Right kidney (tissue), 1 donor: ENCODE results near the gene SGPL1.
"Not testable (repeated sequence)": the region's sequence is repeated elsewhere in the genome, so short reads cannot be mapped to it uniquely, and the experiment has no call there.

ENCODE experiments used
- DNase-seq: peaks from one replicate; pipeline ENCODE4 v3.0.0-alpha.2; 2016

Gene SGPL1

DNA sequence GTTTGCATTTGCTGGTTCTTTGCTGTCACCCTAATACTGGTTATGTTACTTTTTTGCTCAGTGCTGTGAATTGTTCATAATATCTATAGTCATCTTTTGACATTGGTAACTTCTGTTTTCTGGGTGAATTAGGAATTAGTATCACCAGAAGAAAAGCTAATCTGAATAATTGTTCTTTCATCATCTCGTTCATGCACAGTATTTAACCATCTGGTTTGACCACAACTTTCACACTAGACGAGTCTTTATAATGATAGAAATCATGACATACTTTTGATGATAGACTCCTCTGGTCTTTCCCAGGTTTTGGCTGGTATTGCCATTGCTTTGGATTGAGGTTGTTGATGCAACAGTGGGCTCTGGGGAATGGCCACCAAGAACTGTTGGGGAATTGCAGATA, 25.1 kb downstream of the SGPL1 start:
- DNase-seq = no peak

- no peak for DNase-seq
Observed at GRCh38 chr10:70843333-70843732, 27.6 kb downstream of the SGPL1 start.

GRCh38 chr10:70843776-70844489, 28.2 kb downstream of the SGPL1 start:
- DNase-seq = no peak

- no peak for DNase-seq
Observed at GRCh38 chr10:70845256-70845655, 29.5 kb downstream of the SGPL1 start.

- DNase-seq = no peak
Observed at GRCh38 chr10:70845816-70846215, 30.1 kb downstream of the SGPL1 start.

DNA sequence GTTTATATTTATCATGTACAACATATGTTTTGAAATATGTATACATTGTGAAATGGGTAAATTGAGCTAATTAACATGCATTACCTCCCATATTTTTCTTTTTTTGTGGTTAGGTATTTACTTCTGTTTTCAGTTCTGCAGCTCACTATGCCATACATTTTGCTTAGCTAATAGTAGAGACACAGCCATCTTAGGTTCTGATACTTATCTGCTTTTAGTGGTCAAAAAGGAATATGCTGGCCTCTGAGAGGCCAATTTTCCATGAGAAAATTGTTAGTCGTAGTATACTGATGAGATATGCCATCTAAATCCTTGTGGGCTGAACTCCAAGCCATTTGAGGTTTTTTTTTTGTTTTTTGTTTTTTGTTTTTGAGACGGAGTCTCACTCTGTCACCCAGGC, 31.0 kb downstream of the SGPL1 start:
- no peak for DNase-seq

- DNase-seq = no peak
Observed at GRCh38 chr10:70847659-70848360, 32.1 kb downstream of the SGPL1 start.

DNA sequence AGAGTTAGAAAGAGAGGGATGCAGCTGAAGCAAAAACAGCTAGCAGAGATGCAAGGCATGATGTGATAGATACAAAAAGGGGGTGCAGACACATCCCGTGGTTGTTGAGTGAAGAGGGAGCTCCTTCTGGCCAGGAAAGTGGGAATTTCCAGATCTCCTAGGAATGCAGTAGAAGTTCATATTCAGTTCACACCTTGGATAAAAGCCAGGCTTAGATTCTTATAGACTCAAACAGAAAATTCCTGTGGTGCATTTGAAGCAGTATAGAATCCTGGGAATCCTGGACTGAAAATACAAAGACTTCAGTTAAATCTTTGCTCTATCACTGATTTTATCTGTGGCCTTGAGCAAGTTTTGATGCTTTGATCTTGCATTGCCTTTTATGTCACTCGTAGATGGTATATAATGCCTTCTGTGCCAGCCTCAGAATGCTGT, 33.9 kb downstream of the SGPL1 start:
- no peak for DNase-seq

DNA sequence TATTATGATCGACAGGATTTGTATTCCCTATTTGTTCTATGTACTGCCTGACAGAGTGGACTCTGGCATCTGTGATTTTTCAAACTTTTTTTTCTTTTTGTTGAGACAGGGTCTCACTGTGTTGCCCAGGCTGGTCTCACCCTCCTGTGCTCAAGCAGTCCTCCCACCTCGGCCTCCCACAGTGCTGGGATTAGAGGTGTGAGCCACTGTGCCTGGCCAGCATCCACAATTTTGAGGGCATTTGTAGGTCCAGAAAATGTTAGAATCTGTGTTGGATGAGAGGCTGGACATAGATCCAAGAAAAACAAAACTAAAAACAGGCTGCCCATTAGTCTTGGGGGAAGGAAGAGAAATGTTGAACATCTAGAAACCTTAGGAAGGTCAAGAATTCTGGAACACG, 34.3 kb downstream of the SGPL1 start:
- no peak for DNase-seq

- no peak for DNase-seq
Observed at GRCh38 chr10:70851597-70852475, 36.1 kb downstream of the SGPL1 start.

DNA sequence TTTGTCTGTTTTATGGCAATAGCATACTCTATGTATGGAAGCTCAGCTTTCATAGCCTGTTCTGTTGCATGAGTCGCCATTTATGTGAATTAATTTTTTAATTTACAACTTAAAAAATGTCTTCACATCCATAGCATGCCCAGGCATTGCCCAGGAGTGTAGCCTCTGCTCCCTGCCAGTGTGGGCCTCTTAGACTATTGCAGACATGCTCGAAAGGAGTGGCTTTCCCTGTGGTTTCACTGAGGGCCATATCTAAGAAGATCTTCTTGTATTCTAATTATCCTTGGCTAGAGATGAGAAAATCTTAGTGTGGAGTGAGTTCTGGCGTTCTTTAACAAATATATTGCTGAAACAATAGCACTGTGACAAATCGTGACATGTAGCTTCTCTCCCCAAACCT, 37.3 kb downstream of the SGPL1 start:
- DNase-seq = no peak

- DNase-seq = no peak
Observed at GRCh38 chr10:70853457-70853856, 37.7 kb downstream of the SGPL1 start.

GRCh38 chr10:70856454-70856853, 40.7 kb downstream of the SGPL1 start:
- no peak for DNase-seq

GRCh38 chr10:70858759-70859158, 43.0 kb downstream of the SGPL1 start:
- DNase-seq = no peak

DNA sequence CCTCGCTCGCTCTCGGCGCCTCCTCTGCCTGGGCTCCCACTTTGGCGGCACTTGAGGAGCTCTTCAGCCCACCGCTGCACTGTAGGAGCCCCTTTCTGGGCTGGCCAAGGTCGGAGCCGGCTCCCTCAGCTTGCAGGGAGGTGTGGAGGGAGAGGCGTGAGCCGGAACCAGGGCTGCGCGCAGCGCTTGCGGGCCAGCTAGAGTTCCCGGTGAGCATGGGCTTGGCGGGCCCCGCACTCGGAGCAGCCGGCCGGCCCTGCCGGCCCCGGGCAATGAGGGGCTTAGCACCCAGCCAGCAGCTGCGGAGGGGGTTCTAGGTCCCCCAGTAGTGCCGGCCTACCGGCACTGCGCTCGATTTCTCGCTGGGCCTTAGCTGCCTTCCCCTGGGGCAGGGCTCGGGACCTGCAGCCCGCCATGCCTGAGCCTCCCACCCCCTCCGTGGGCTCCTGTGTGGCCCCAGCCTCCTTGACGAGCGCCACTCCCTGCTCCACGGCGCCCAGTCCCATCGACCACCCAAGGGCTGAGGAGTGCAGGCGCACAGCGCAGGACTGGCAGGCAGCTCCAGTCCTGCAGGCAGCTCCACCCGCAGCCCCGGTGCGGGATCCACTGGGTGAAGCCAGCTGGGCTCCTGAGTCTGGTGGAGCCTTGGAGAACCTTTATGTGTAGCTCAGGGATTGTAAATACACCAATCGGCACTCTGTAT, 45.9 kb downstream of the SGPL1 start:
- DNase-seq = not testable (repeated sequence)

GRCh38 chr10:70863470-70864160, 47.9 kb downstream of the SGPL1 start:
- no peak for DNase-seq

- no peak for DNase-seq
Observed at GRCh38 chr10:70864935-70865334, 49.2 kb downstream of the SGPL1 start.

DNA sequence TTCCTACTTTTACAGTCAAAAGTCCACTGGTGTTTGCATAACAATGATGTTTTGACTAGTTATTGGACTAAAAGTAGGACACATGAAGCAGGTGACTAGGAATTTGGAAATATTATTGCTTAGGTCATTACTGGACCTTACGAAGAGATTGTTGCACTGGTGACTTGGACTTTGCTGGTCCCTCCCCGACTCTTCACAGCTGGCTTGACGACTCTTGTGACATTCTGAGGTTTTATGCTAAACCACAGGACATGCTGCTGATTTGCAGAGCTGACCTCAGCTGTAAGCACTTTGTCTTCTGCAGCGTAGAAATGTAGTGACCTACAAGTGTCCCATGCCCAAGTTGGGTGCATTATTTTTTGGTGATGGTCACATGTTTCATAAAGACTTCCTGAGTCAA, 50.7 kb downstream of the SGPL1 start:
- DNase-seq = no peak

GRCh38 chr10:70872291-70872690, 56.5 kb downstream of the SGPL1 start:
- DNase-seq = no peak

DNA sequence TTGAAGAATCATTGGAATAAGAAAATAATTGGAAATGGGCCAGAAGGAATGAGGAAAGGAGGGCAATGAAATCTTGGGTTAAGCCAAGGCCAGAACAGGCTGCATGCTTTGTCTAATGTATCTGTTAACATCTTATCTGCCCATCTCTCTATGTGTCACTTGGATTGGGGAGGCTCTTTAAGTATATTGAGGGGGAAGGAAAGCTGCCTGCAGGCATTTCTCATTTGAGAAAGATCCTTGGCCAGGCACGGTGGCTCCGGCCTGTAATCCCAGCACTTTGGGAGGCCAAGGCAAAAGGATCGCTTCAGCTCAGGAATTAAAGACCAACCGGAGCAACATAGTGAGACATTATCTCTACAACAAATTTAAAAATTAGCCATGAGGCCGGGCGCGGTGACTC, 58.3 kb downstream of the SGPL1 start:
- no peak for DNase-seq

GRCh38 chr10:70879207-70879606, 63.5 kb downstream of the SGPL1 start:
- DNase-seq = no peak

DNA sequence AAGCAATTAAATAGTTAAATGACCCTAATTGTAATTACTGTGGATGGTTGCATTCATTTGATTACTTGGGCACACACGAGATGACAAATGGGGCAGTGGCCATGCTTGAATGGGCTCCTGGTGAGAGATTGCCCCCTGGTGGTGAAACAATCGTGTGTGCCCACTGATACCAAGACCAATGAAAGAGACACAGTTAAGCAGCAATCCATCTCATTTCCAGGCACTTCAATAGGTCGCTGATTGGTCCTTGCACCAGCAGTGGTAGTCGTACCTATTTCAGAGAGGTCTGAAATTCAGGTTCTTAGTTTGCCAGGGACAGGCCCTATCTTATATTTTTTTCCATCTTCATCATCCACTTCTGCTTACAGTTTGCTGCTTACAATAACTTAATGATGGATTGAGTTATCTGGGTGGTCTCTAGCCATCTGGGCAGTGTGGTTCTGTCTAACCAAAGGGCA, 64.4 kb downstream of the SGPL1 start:
- DNase-seq = peak; percentile 44
